Trophoblast cell (in vitro differentiated cells and primary cell): ENCODE results near the gene MAML3.

Experiments
- DNase-seq, 2 donors: peaks; one replicate each; pipeline ENCODE4 v3.0.0-alpha.2; 2016
- H2AFZ ChIP-seq: 2 replicates; pipeline ENCODE4 v1.6.1; 2013; ENCODE audit warnings: low read length, moderate library complexity, mild to moderate bottlenecking; ENCODE audit not compliant: insufficient read depth, poor library complexity
- H2AK5ac ChIP-seq: 2 replicates; pipeline ENCODE4 v1.6.1; 2013; ENCODE audit warnings: mild to moderate bottlenecking, low read length
- H2BK120ac ChIP-seq: 2 replicates; pipeline ENCODE4 v1.6.1; 2013; ENCODE audit warnings: low read length, mild to moderate bottlenecking, moderate library complexity; ENCODE audit not compliant: insufficient read depth, poor library complexity
- H2BK12ac ChIP-seq: 2 replicates; pipeline ENCODE4 v1.6.1; 2013; ENCODE audit warnings: mild to moderate bottlenecking, low read length, moderate library complexity
- H2BK5ac ChIP-seq: 2 replicates; pipeline ENCODE4 v1.6.1; 2013; ENCODE audit warnings: low read length, low read depth, moderate library complexity, mild to moderate bottlenecking; ENCODE audit not compliant: poor library complexity
- H3K14ac ChIP-seq: 2 replicates; pipeline ENCODE4 v1.6.1; 2013; ENCODE audit warnings: mild to moderate bottlenecking, low read length
- H3K18ac ChIP-seq: 2 replicates; pipeline ENCODE4 v1.6.1; 2013; ENCODE audit warnings: mild to moderate bottlenecking, low read length
- H3K23ac ChIP-seq: 2 replicates; pipeline ENCODE4 v1.6.1; 2013; ENCODE audit warnings: low read length
- H3K27ac ChIP-seq: 2 replicates; pipeline ENCODE4 v1.5.1; 2013; ENCODE audit warnings: low read depth, mild to moderate bottlenecking, inconsistent platforms, low read length, moderate library complexity
- H3K27me3 ChIP-seq: 2 replicates; pipeline ENCODE4 v1.6.1; 2013; ENCODE audit warnings: inconsistent platforms, mild to moderate bottlenecking, low read length, moderate library complexity; ENCODE audit not compliant: insufficient read depth
- H3K36me3 ChIP-seq, 2 experiments: 1 replicate in 1 of 2; 2 replicates in 1 of 2; pipeline ENCODE4 v1.6.1; 2013; ENCODE audit warnings: low read length in 2 of 2, mild to moderate bottlenecking in 2 of 2, moderate library complexity in 1 of 2; ENCODE audit not compliant: insufficient read depth in 2 of 2, control insufficient read depth in 1 of 2
- H3K4ac ChIP-seq: 2 replicates; pipeline ENCODE4 v1.6.1; 2013; ENCODE audit warnings: low read depth, mild to moderate bottlenecking, low read length, moderate library complexity
- H3K4me1 ChIP-seq, 2 experiments: 1 replicate in 1 of 2; 2 replicates in 1 of 2; pipeline ENCODE4 v1.6.1; 2013; ENCODE audit warnings: low read length in 2 of 2, mild to moderate bottlenecking in 2 of 2, moderate library complexity in 1 of 2; ENCODE audit not compliant: insufficient read depth in 2 of 2, control insufficient read depth in 1 of 2
- H3K4me2 ChIP-seq: 2 replicates; pipeline ENCODE4 v1.6.1; 2013; ENCODE audit warnings: inconsistent platforms, mild to moderate bottlenecking, low read length, moderate library complexity
- H3K4me3 ChIP-seq: 2 replicates; pipeline ENCODE4 v1.5.1; 2013; ENCODE audit warnings: mild to moderate bottlenecking, low read depth, low read length, inconsistent platforms
- H3K79me1 ChIP-seq: one replicate; pipeline ENCODE4 v1.6.1; 2013; ENCODE audit warnings: low read length
- H3K79me2 ChIP-seq: 2 replicates; pipeline ENCODE4 v1.6.1; 2013; ENCODE audit warnings: low read length, mild to moderate bottlenecking; ENCODE audit not compliant: control insufficient read depth, insufficient read depth, poor library complexity
- H3K9ac ChIP-seq: 2 replicates; pipeline ENCODE4 v1.6.1; 2013; ENCODE audit warnings: mild to moderate bottlenecking, low read length
- H3K9me3 ChIP-seq: 2 replicates; pipeline ENCODE4 v1.6.1; 2013; ENCODE audit warnings: low read depth, mild to moderate bottlenecking, control low read depth, inconsistent platforms, low read length; ENCODE audit not compliant: insufficient read depth
- H4K12ac ChIP-seq: 2 replicates; pipeline ENCODE4 v1.6.1; 2013; ENCODE audit warnings: low read depth, mild to moderate bottlenecking, low read length, moderate library complexity
- H4K8ac ChIP-seq: 2 replicates; pipeline ENCODE4 v1.6.1; 2013; ENCODE audit warnings: low read depth, mild to moderate bottlenecking, low read length, moderate library complexity
- H4K91ac ChIP-seq: one replicate; pipeline ENCODE4 v1.6.1; 2013; ENCODE audit warnings: low read depth, mild to moderate bottlenecking, low read length, moderate library complexity
- WGBS: extraction: QIAGEN DNeasy Blood & Tissue Kit; methylation state at CpG from one replicate; pipeline ENCODE4 v1.1.7; 2013; ENCODE audit warnings: missing lambda C conversion rate; ENCODE audit not compliant: insufficient read length, insufficient coverage; ENCODE audit errors: extremely low coverage; 5-methylcytosine and 5-hydroxymethylcytosine counted together

MAML3 gene

GRCh38 chr4:140081641-140082390 lies 72.2 kb downstream of the MAML3 start:
- Histone ChIP-seq H3K36me3 (no peaks in the 10 kb centered on the region), H3K23ac (no peak overlapping the region), H3K79me1 (peaks cover 30% of the 10 kb centered on the region), H3K9me3 (no peaks in the 10 kb centered on the region), H3K4me2 (no peak overlapping the region), H3K27me3 (no peaks in the 10 kb centered on the region), H3K79me2 (peaks cover 3% of the 10 kb centered on the region), H3K18ac (peak overlapping the region; percentile 74), H4K12ac (no peak overlapping the region), H3K4ac (peak overlapping the region; percentile 71), H2BK120ac (peak overlapping the region; percentile 82), H2AK5ac (peak overlapping the region; percentile 16), H2BK12ac (peak overlapping the region; percentile 81), H2BK5ac (peak overlapping the region; percentile 75), H3K4me1 (peaks cover 18 to 27% of the 10 kb centered on the region in 2 experiments), H3K4me3 (no peak overlapping the region), H2AFZ (no peak overlapping the region), H3K14ac (peak overlapping the region; percentile 59), H3K27ac (peak overlapping the region; percentile 72), H3K9ac (no peak overlapping the region), H4K8ac (peak overlapping the region; percentile 8), H4K91ac (peak overlapping the region; percentile 80)
- no CpG with 5 or more reads among the region's 8 CpGs for whole genome bisulfite sequencing
- peak in 1 of 2 donors; percentile 34 for DNase-seq

- no peak overlapping the region for H3K4ac ChIP-seq
- H2BK12ac ChIP-seq = no peak overlapping the region
- H3K9ac ChIP-seq = no peak overlapping the region
- no peak overlapping the region for H3K4me2 ChIP-seq
- H2AK5ac ChIP-seq = no peak overlapping the region
- H3K27me3 ChIP-seq = no peaks in the 10 kb centered on the region
- no peak overlapping the region for H4K8ac ChIP-seq
- peaks cover 36% of the 10 kb centered on the region for H3K79me1 ChIP-seq
- no peaks in the 10 kb centered on the region for H3K36me3 ChIP-seq
- no peak overlapping the region for H4K91ac ChIP-seq
- no peak overlapping the region for H3K23ac ChIP-seq
- H3K9me3 ChIP-seq = no peaks in the 10 kb centered on the region
- no peak overlapping the region for H2BK120ac ChIP-seq
- no peak overlapping the region for H3K4me3 ChIP-seq
- H3K18ac ChIP-seq = no peak overlapping the region
- no peak for DNase-seq
- H2AFZ ChIP-seq = no peak overlapping the region
- H4K12ac ChIP-seq = no peak overlapping the region
- WGBS = no CpG with 5 or more reads among the region's 2 CpGs
- peaks cover 3% of the 10 kb centered on the region for H3K79me2 ChIP-seq
- H3K4me1 ChIP-seq = peaks cover 24 to 28% of the 10 kb centered on the region in 2 experiments
- no peak overlapping the region for H3K27ac ChIP-seq
- H2BK5ac ChIP-seq = no peak overlapping the region
- no peak overlapping the region for H3K14ac ChIP-seq
Measured at GRCh38 chr4:140080883-140081282, 73.1 kb downstream of the MAML3 start.

- Histone ChIP-seq H3K27me3 (no peaks in the 10 kb centered on the region), H2AK5ac (no peak overlapping the region), H3K14ac (no peak overlapping the region), H3K36me3 (no peaks in the 10 kb centered on the region), H3K4me3 (no peak overlapping the region), H3K27ac (peak overlapping the region; percentile 38), H2BK12ac (peak overlapping the region; percentile 67), H3K4me1 (peaks cover 18 to 19% of the 10 kb centered on the region in 2 experiments), H2BK5ac (peak overlapping the region; percentile 64), H3K4ac (no peak overlapping the region), H3K79me2 (peaks cover 3% of the 10 kb centered on the region), H3K18ac (no peak overlapping the region), H3K4me2 (no peak overlapping the region), H3K79me1 (peaks cover 23% of the 10 kb centered on the region), H2BK120ac (peak overlapping the region; percentile 64), H3K9ac (no peak overlapping the region), H3K23ac (no peak overlapping the region), H4K91ac (peak overlapping the region; percentile 70), H4K12ac (no peak overlapping the region), H4K8ac (no peak overlapping the region), H2AFZ (no peak overlapping the region), H3K9me3 (no peaks in the 10 kb centered on the region)
- WGBS = no CpG with 5 or more reads among the region's 2 CpGs
- no peak for DNase-seq
Measured at GRCh38 chr4:140078366-140078765, 75.6 kb downstream of the MAML3 start.

- Histone ChIP-seq H2AFZ (no peak overlapping the region), H3K4me3 (no peak overlapping the region), H3K36me3 (no peaks in the 10 kb centered on the region), H4K91ac (peak overlapping the region; percentile 19), H3K27me3 (no peaks in the 10 kb centered on the region), H3K27ac (peak overlapping the region; percentile 46), H2AK5ac (peak overlapping the region; percentile 53), H2BK120ac (peak overlapping the region; percentile 74), H4K8ac (peak overlapping the region; percentile 66), H3K9ac (no peak overlapping the region), H2BK5ac (peak overlapping the region; percentile 88), H3K14ac (peak overlapping the region; percentile 73), H4K12ac (no peak overlapping the region), H3K4ac (no peak overlapping the region), H2BK12ac (peak overlapping the region; percentile 79), H3K79me1 (peaks cover 17% of the 10 kb centered on the region), H3K4me1 (peaks cover 8 to 11% of the 10 kb centered on the region in 2 experiments), H3K79me2 (no peaks in the 10 kb centered on the region), H3K23ac (no peak overlapping the region), H3K18ac (peak overlapping the region; percentile 64), H3K9me3 (no peaks in the 10 kb centered on the region), H3K4me2 (no peak overlapping the region)
- DNase-seq = no peak
- WGBS = no CpG with 5 or more reads among the region's 2 CpGs
Measured at GRCh38 chr4:140076307-140076706, 77.7 kb downstream of the MAML3 start.
